Stimulated activated naive B cell treated with anti-CD40 and anti-IgM and Interleukin-4, amounts not matched to agents 10 μg/mL and 1 μg/mL and 100 μg/mL, for 72 hours (primary cell): ENCODE data around the gene COBL.

Experiments used
- ATAC-seq, 2 donors: fragments of 150-1000 bp; cut with Tn5 transposase; replicated peaks; 2 replicates each; pipeline ENCODE4 v1.10.0; 2021; ENCODE audit warnings: moderate library complexity in 1 of 2
- DNase-seq: peaks from one replicate; pipeline ENCODE4 v3.0.0; 2021
- H3K27ac Mint-ChIP-seq: one replicate; pipeline ENCODE4 v1.8.0; 2022; ENCODE audit warnings: mild to moderate bottlenecking, mixed read lengths
- H3K27me3 Mint-ChIP-seq, 2 donors: one replicate each; pipeline ENCODE4 v1.8.0; 2022; ENCODE audit warnings: mixed read lengths in 2 of 2
- H3K36me3 Mint-ChIP-seq, 2 donors: one replicate each; pipeline ENCODE4 v1.8.0; 2022; ENCODE audit warnings: mixed read lengths in 2 of 2, mild to moderate bottlenecking in 1 of 2
- H3K4me1 Mint-ChIP-seq, 2 donors: one replicate each; pipeline ENCODE4 v1.8.0; 2022; ENCODE audit warnings: mixed read lengths in 2 of 2, mild to moderate bottlenecking in 1 of 2
- H3K4me3 Mint-ChIP-seq, 2 donors: one replicate each; pipeline ENCODE4 v1.8.0; 2022; ENCODE audit warnings: mild to moderate bottlenecking in 2 of 2, mixed read lengths in 2 of 2, moderate library complexity in 1 of 2
- H3K9me3 Mint-ChIP-seq, 2 donors: one replicate each; pipeline ENCODE4 v1.8.0; 2022; ENCODE audit warnings: mixed read lengths in 2 of 2, mild to moderate bottlenecking in 1 of 2

The COBL gene

GRCh38 chr7:51027935-51028830 lies 288.4 kb downstream of the COBL start:
- Mint-ChIP-seq H3K4me3 (no peak overlapping the region), H3K27ac (no peak overlapping the region), H3K4me1 (no peaks in the 10 kb centered on the region), H3K9me3 (no peaks in the 10 kb centered on the region), H3K27me3 (no peaks in the 10 kb centered on the region), H3K36me3 (no peaks in the 10 kb centered on the region)
- DNase-seq = no peak
- ATAC-seq = no peak

- DNase-seq (no peak), ATAC-seq (peak in 1 of 2 donors; percentile 26)
- Mint-ChIP-seq H3K27ac (no peak overlapping the region), H3K4me3 (no peak overlapping the region), H3K36me3 (no peaks in the 10 kb centered on the region), H3K27me3 (no peaks in the 10 kb centered on the region), H3K9me3 (no peaks in the 10 kb centered on the region), H3K4me1 (no peaks in the 10 kb centered on the region)
These were observed 289.3 kb downstream of the COBL start for GRCh38 chr7:51027106-51027934.

GRCh38 chr7:51026341-51026740 lies 290.3 kb downstream of the COBL start:
- H3K4me3 Mint-ChIP-seq = no peak overlapping the region
- DNase-seq = no peak
- no peak overlapping the region for H3K27ac Mint-ChIP-seq
- ATAC-seq = no peak
- H3K27me3 Mint-ChIP-seq = no peaks in the 10 kb centered on the region
- no peaks in the 10 kb centered on the region for H3K36me3 Mint-ChIP-seq
- no peaks in the 10 kb centered on the region for H3K9me3 Mint-ChIP-seq
- no peaks in the 10 kb centered on the region for H3K4me1 Mint-ChIP-seq

- no peak for ATAC-seq
- Mint-ChIP-seq H3K4me3 (no peak overlapping the region), H3K27ac (no peak overlapping the region), H3K27me3 (no peaks in the 10 kb centered on the region), H3K4me1 (no peaks in the 10 kb centered on the region), H3K36me3 (no peaks in the 10 kb centered on the region), H3K9me3 (no peaks in the 10 kb centered on the region)
- no peak for DNase-seq
These were observed 290.9 kb downstream of the COBL start for GRCh38 chr7:51025668-51026067.

- DNase-seq (no peak), ATAC-seq (no peak)
- no peaks in the 10 kb centered on the region for H3K9me3 Mint-ChIP-seq
- H3K36me3 Mint-ChIP-seq = no peaks in the 10 kb centered on the region
- H3K4me1 Mint-ChIP-seq = no peaks in the 10 kb centered on the region
- H3K27ac Mint-ChIP-seq = no peak overlapping the region
- no peak overlapping the region for H3K4me3 Mint-ChIP-seq
- H3K27me3 Mint-ChIP-seq = no peaks in the 10 kb centered on the region
These were observed 291.7 kb downstream of the COBL start for GRCh38 chr7:51024867-51025266.

GRCh38 chr7:51023547-51023946 lies 293.1 kb downstream of the COBL start:
- ATAC-seq = no peak
- H3K36me3 Mint-ChIP-seq = no peaks in the 10 kb centered on the region
- H3K4me1 Mint-ChIP-seq = no peaks in the 10 kb centered on the region

GRCh38 chr7:51022821-51023220 lies 293.8 kb downstream of the COBL start:
- Mint-ChIP-seq H3K27ac (no peak overlapping the region), H3K36me3 (no peaks in the 10 kb centered on the region), H3K4me3 (no peak overlapping the region), H3K4me1 (peaks cover 5 to 6% of the 10 kb centered on the region in 2 donors), H3K27me3 (no peaks in the 10 kb centered on the region), H3K9me3 (peaks cover 5 to 7% of the 10 kb centered on the region in 2 donors)
- ATAC-seq (no peak), DNase-seq (no peak)

More at GRCh38 chr7:51023547-51023946, 293.1 kb downstream of the COBL start:
- Mint-ChIP-seq H3K4me3 (no peak overlapping the region), H3K9me3 (no peaks in the 10 kb centered on the region), H3K27ac (no peak overlapping the region), H3K27me3 (no peaks in the 10 kb centered on the region)
- no peak for DNase-seq

GRCh38 chr7:51021906-51022570 lies 294.6 kb downstream of the COBL start:
- H3K36me3 Mint-ChIP-seq = no peaks in the 10 kb centered on the region
- peaks cover 5 to 8% of the 10 kb centered on the region in 2 donors for H3K9me3 Mint-ChIP-seq
- no peak for DNase-seq
- H3K4me1 Mint-ChIP-seq = peaks cover 5 to 7% of the 10 kb centered on the region in 2 donors
- no peak overlapping the region for H3K4me3 Mint-ChIP-seq
- H3K27me3 Mint-ChIP-seq = no peaks in the 10 kb centered on the region
- no peak overlapping the region for H3K27ac Mint-ChIP-seq
- no peak for ATAC-seq

GRCh38 chr7:51020944-51021343 lies 295.7 kb downstream of the COBL start:
- no peak for ATAC-seq

GRCh38 chr7:51019891-51020870 lies 296.4 kb downstream of the COBL start:
- Mint-ChIP-seq H3K4me1 (peaks cover 5 to 7% of the 10 kb centered on the region in 2 donors), H3K4me3 (no peak overlapping the region)

More at GRCh38 chr7:51020944-51021343, 295.7 kb downstream of the COBL start:
- H3K27me3 Mint-ChIP-seq = no peaks in the 10 kb centered on the region
- peaks cover 5 to 7% of the 10 kb centered on the region in 2 donors for H3K4me1 Mint-ChIP-seq
- no peak overlapping the region for H3K27ac Mint-ChIP-seq
- H3K36me3 Mint-ChIP-seq = no peaks in the 10 kb centered on the region
- peaks cover 5 to 8% of the 10 kb centered on the region in 2 donors for H3K9me3 Mint-ChIP-seq
- DNase-seq = no peak
- H3K4me3 Mint-ChIP-seq = no peak overlapping the region

GRCh38 chr7:51019191-51019844 lies 297.3 kb downstream of the COBL start:
- H3K27me3 Mint-ChIP-seq = no peaks in the 10 kb centered on the region
- no peak overlapping the region for H3K27ac Mint-ChIP-seq
- H3K9me3 Mint-ChIP-seq = peaks cover 5 to 8% of the 10 kb centered on the region in 2 donors
- DNase-seq (no peak), ATAC-seq (no peak)
- H3K4me1 Mint-ChIP-seq = peaks cover 5 to 7% of the 10 kb centered on the region in 2 donors
- H3K36me3 Mint-ChIP-seq = no peaks in the 10 kb centered on the region
- no peak overlapping the region for H3K4me3 Mint-ChIP-seq

More at GRCh38 chr7:51019891-51020870, 296.4 kb downstream of the COBL start:
- peaks cover 5 to 8% of the 10 kb centered on the region in 2 donors for H3K9me3 Mint-ChIP-seq
- H3K27ac Mint-ChIP-seq = no peak overlapping the region
- no peak for DNase-seq
- no peak for ATAC-seq
- H3K36me3 Mint-ChIP-seq = no peaks in the 10 kb centered on the region
- no peaks in the 10 kb centered on the region for H3K27me3 Mint-ChIP-seq

- Mint-ChIP-seq H3K27me3 (no peaks in the 10 kb centered on the region), H3K4me3 (peak overlapping the region in 1 of 2 donors; percentile 11), H3K4me1 (peaks cover 5 to 7% of the 10 kb centered on the region in 2 donors), H3K9me3 (peaks cover 5 to 8% of the 10 kb centered on the region in 2 donors), H3K36me3 (no peaks in the 10 kb centered on the region), H3K27ac (peak overlapping the region; percentile 52)
- no peak for DNase-seq
- peak; percentile 23 to 38 for ATAC-seq
These were observed 298.8 kb downstream of the COBL start for GRCh38 chr7:51017576-51018535.
